ENCODE measurements around the gene TNIK.

Gene TNIK

GRCh38 chr3:171176244-171176933 is 283.8 kb downstream of the TNIK start:
- DNase-seq (ENCODE audit: low spot score) (no peak), FAIRE-seq (no peak)

- FAIRE-seq (no peak), DNase-seq (ENCODE audit: low spot score) (no peak)
Measured at GRCh38 chr3:171175741-171176234, 284.4 kb downstream of the TNIK start.

DNA sequence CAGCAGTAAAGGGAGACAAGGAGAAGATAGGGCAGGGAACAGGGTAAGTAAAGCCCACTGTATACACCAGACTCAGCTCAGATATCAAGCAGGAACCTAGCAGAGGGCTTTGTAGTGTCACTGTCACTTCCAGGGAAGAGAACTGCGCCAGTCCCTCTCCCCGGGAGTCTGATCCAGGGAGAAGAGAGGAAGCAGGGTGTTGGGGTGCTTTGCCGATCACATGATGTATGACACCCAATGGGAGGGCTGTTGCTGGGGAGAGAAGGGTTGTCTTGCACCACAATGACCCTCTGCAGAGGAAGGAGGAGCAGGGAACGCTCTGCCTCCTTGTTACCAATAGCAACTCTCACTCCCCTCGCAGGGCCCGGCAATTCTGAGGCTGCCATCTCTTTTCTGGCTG is 286.5 kb downstream of the TNIK start:
- FAIRE-seq (no peak), DNase-seq (ENCODE audit: low spot score) (no peak)

- no peak for FAIRE-seq
- DNase-seq (ENCODE audit: low spot score), result no peak
Measured at GRCh38 chr3:171172070-171172469, 288.1 kb downstream of the TNIK start.

- FAIRE-seq (no peak), DNase-seq (ENCODE audit: low spot score) (no peak)
Measured at GRCh38 chr3:171169866-171170265, 290.3 kb downstream of the TNIK start.

DNA sequence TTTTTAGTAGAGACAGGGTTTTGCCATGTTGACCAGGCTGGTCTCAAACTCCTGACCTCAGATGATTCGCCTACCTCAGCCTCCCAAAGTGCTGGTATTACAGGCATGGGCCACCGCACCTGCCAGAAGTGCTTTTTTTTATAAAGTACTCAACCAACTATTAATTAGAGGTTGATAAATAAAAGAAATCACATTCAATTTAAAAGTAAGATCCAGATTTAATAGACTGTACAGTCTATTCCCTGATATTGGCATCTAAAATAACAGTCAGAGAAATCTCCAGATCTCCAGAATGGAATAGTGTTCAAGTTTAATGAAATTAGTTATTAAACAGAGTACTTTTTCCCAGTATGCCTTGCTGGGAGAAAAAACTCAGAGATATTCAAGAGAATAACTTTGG is 290.8 kb downstream of the TNIK start:
- no peak for FAIRE-seq

DNA sequence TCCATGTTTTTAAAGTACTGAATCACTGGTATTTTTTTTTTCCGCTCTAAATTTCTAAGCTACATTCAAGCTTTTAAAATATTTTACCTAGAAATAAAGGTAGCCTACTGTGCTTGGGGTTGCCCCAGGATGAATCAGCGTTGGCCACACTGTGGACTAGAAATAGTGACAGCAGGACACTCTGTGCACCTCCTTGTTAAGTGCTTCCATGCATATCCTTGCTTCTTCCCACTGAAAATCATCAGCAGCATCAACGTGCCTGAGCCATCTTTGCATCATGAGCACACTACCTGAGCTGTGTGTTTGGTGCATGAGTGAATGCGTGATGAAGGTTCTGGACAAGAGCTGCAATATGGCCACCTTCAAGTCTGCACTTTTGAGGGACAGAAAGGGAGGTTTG is 291.7 kb downstream of the TNIK start:
- peak; percentile 71 for DNase-seq (ENCODE audit: low spot score)
- FAIRE-seq, result no peak

More for the DNA sequence above, 290.8 kb downstream of the TNIK start:
- DNase-seq (ENCODE audit: low spot score), result no peak

DNA sequence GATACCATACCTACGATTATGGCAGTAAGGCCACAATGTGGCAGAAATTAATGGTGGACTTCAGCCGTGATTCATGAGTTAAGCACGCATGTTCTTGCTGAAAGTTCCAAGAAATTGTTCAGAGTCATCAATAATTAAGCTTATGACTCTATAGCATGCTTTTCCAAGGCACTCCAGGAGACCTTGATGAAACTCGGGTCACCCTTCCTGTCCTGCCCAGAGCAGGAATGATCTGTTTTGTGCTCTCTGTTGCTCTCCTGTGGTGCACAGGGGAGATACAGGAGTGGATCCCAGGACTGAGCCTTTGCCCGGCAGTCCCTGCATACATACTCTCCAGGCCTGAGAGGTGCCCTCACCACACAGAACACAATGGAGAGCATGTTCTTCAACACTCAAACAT is 292.1 kb downstream of the TNIK start:
- peak; percentile 98 for FAIRE-seq
- DNase-seq (ENCODE audit: low spot score), result peak; percentile 99

DNA sequence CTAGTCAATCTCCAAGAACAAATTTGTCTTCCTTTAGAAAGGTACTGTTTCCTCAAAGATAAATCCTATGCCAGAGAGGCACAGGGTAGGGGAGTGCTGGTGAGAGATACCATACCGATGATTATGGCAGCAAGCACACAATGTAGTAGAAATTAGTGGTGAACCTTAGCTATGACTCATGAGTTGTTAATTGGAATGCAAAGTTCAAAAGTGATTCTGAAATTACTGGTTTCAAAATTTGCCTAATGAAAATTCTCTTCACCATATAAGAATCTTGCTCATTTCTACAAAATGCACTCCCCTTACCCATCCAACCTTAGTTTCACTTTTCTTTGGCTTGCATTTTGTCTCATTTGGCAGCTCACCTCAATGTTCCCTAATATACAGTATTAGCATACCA is 294.2 kb downstream of the TNIK start:
- DNase-seq (ENCODE audit: low spot score), result no peak

DNA sequence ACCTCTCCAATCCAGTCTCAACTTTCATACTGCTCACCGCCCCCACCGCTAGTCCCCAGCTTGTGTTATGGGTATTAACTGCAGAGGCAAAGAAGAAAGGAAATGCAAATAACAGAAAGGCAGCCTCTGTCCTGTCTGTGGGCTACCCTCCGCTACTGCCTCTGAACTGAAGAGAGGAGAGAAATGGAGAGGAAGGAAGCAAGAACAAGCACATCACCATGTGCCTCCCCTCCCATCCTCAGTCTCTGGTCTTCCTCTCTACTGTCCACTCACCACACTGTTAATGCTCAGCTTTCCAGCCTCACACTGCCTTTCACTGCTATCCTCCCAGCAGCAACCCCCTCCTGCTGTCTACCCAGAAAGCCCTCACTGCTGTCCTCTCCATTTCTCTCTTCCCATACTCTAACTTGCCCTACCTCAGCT is 294.7 kb downstream of the TNIK start:
- no peak for FAIRE-seq

More for the DNA sequence above, 294.2 kb downstream of the TNIK start:
- no peak for FAIRE-seq

GRCh38 chr3:171164067-171164465 is 296.1 kb downstream of the TNIK start:
- FAIRE-seq, result peak; percentile 85
- peak; percentile 60 for DNase-seq (ENCODE audit: low spot score)

More for the DNA sequence above, 294.7 kb downstream of the TNIK start:
- no peak for DNase-seq (ENCODE audit: low spot score)

GRCh38 chr3:171163101-171164066 is 296.8 kb downstream of the TNIK start:
- peak; percentile 98 for DNase-seq (ENCODE audit: low spot score)
- FAIRE-seq, result peak; percentile 99

DNA sequence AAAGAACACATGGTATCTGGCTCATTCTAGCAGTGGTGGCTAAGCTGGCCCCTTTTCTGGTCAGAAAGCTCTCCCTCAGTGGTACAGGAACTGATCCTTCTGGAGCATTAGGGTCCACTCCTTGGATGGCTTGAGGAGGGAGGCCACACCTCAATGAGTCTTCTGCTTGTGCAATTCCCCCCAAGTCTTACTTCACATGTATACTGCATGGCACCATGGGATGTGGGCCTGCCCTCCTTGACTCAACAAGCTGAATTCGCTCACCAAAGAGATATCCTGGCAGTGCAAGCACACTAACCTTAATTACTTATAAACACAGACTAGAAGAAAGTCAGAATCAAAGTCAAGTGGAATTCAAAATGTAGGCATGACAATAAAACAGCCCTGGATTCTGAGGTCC is 299.9 kb downstream of the TNIK start:
- FAIRE-seq (no peak), DNase-seq (ENCODE audit: low spot score) (no peak)

DNA sequence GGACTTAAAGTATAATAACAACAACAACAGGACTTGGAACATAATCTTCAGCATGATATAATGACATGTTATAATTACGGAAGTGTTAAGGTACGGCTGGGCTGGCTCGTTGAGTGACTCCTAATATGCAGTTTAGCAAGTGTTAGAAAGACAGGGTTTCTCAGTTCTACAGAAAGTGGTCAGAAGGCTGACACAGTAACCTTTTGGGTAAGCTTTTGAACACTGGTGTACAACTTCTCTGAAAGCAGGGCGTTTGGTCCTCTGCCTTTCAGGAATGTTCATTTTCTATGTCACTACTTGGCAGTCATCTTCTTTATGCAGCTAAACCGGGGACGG is 300.4 kb downstream of the TNIK start:
- FAIRE-seq (no peak), DNase-seq (ENCODE audit: low spot score) (no peak)

DNA sequence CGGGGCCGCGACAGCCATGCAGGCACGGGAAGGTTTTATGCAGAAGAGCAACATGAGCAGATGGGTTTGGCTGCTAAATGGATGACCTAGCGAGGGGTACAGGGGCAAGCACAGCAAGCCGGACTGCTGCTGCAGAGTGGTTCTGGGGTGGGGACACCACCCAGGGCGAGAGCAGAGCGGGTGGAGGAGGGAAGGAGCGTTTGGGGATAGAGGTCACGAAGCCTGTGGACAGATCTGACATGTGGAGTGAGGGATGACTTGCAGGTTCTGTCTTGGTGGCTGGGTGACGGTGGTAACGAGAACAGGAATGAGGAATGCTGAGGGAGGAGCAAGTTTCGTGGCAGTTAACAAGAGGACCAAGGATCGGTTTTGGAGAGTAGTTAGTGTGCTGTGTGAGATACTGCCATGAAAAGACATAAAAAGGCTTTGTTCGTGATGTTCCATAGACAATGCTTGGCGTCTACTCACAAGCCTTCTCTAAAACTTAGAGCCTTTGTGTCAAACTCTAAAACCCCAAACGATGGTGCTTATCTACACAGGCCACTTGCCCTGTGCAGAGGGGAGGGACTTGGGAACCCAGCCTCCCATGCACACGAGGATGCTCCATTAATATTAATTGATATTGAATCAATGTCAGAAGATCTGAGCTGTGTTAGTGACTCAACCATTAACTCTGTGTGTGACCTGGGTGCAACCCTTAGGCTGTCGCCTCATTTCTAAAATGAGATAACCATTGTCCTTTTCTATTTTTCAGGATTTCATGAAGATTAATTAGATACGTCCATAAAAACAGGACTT is 301.0 kb downstream of the TNIK start:
- FAIRE-seq, result no peak
- no peak for DNase-seq (ENCODE audit: low spot score)

DNA sequence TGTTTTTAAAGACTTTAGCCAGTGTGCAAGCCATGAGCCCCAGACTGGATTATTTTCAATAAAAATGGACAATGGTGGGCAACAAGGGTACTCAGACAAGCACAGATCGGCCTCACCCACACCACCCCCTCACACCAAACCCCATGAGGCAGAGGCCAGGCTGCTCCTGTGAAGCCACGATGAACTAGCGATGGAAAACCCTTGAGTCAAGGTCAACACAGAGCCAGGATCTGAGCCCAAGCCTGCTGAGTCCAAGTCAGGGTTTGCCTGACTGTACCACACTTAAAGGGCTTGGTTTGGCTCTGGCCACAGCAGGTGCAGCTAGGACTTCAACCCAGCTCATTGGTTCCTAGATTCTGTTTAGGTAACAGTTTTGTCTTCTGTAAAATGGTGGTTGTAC is 302.2 kb downstream of the TNIK start:
- FAIRE-seq, result no peak
- no peak for DNase-seq (ENCODE audit: low spot score)

GRCh38 chr3:171157286-171157685 is 302.9 kb downstream of the TNIK start:
- no peak for DNase-seq (ENCODE audit: low spot score)

GRCh38 chr3:171156401-171157010 is 303.7 kb downstream of the TNIK start:
- peak; percentile 91 for FAIRE-seq
- DNase-seq (ENCODE audit: low spot score), result peak; percentile 95

More at GRCh38 chr3:171157286-171157685, 302.9 kb downstream of the TNIK start:
- FAIRE-seq, result no peak

DNA sequence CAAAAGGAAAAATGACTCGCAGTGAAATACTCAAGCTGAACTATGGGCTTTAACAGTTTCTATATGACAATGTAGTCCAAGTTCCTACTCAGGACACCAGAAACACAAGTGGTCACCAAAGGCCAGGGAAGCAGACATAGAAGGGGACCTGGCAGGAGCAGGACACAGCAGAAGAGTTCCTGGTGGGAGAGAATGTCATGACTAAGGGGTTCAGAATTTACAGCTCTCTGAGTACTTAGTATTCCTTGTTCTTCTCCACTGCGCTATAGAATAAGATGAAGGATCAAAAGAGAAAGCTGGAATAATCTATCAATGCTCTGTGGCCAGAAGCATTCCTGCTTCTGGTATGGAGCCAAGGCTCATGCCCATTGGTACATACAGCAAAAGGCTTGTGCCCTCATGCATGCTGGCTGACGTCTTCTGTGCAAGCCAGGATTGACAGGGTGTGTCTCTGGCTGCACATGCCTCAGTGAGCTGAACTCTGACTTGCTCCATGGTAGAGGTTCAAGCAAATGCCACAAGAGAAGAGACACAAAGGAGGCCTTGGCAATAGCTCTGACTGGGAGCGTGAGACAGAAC is 305.0 kb downstream of the TNIK start:
- DNase-seq (ENCODE audit: low spot score) (peak; percentile 88), FAIRE-seq (peak; percentile 89)

DNA sequence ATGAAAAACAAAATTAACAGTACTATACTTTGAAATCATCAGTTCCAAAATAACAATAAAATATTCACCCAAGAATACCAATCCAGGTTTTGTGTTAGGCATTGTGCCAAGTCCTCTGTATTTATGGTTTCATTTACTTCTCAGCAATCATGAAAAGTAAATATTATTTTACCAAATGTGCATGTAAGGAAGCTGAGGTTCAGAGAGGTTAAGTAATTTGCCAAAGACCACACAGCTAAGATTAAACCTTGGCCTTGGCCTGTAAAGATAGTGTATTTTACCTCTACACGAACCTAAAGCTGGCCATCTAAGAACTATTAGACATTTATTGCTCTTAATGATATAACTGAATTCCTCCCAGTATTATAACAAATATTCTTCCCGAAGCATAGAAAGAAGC is 309.3 kb downstream of the TNIK start:
- FAIRE-seq (no peak), DNase-seq (ENCODE audit: low spot score) (no peak)

Data from RCC 7860 (cell line).